Thymus (tissue), 11 donors: ENCODE results near the gene ESPN. TPM values are rescaled to one million over a fixed set of nuclear protein-coding genes. Genes with fewer than 3 reads are reported as not detected.
"Not testable (repeated sequence)": the region's sequence is repeated elsewhere in the genome, so short reads cannot be mapped to it uniquely, and the experiment has no call there.

ENCODE experiments used
- DNase-seq, 9 donors: peaks; one replicate each; pipeline ENCODE4 v3.0.0-alpha.2; 2013; ENCODE audit warnings: low spot score in 9 of 9, low read depth in 6 of 9, missing footprints in 1 of 9
- H3K27ac ChIP-seq, 2 donors: one replicate each; pipeline ENCODE4 v1.5.1; 2013; ENCODE audit warnings: control low read depth in 1 of 2, low read depth in 1 of 2, low read length in 1 of 2, mild to moderate bottlenecking in 1 of 2, moderate library complexity in 1 of 2
- H3K27me3 ChIP-seq, 2 donors: one replicate each; pipeline ENCODE4 v1.5.1; 2013; ENCODE audit warnings: low read length in 1 of 2; ENCODE audit not compliant: control insufficient read depth in 2 of 2, insufficient read depth in 1 of 2
- H3K36me3 ChIP-seq, 2 donors: one replicate each; pipeline ENCODE4 v1.5.1; 2013; ENCODE audit warnings: low read length in 1 of 2, mild to moderate bottlenecking in 1 of 2, moderate library complexity in 1 of 2; ENCODE audit not compliant: control insufficient read depth in 2 of 2, insufficient read depth in 2 of 2
- H3K4me1 ChIP-seq, 2 donors: one replicate each; pipeline ENCODE4 v1.5.1; 2013; ENCODE audit warnings: low read length in 2 of 2; ENCODE audit not compliant: control insufficient read depth in 2 of 2, insufficient read depth in 2 of 2
- H3K4me3 ChIP-seq, 2 donors: one replicate each; pipeline ENCODE4 v1.5.1; 2013; ENCODE audit warnings: low read length in 2 of 2, control low read depth in 1 of 2, mild to moderate bottlenecking in 1 of 2
- H3K9me3 ChIP-seq, 2 donors: one replicate each; pipeline ENCODE4 v1.5.1; 2013; ENCODE audit warnings: low read length in 1 of 2, mild to moderate bottlenecking in 1 of 2; ENCODE audit not compliant: control insufficient read depth in 2 of 2, insufficient read depth in 1 of 2
- WGBS: extraction: QIAGEN DNeasy Blood & Tissue Kit; methylation state at CpG from one replicate; pipeline ENCODE4 v1.1.7; 2013; 5-methylcytosine and 5-hydroxymethylcytosine counted together
- polyA plus RNA-seq: library from polyadenylated mRNA; stranded (reverse); fragments of 200-250 nt; gene quantifications from one replicate; pipeline ENCODE4 v1.2.3, GENCODE V29; 2013
- total RNA-seq: library from RNA; stranded (reverse); fragments of 120-200 nt; gene quantifications from one replicate; pipeline ENCODE4 v1.2.4, GENCODE V29; 2013
- donor health status: healthy.

The ESPN gene
- total and polyA plus RNA-seq, 2 donors, result 1.0 to 11.8 TPM

DNA sequence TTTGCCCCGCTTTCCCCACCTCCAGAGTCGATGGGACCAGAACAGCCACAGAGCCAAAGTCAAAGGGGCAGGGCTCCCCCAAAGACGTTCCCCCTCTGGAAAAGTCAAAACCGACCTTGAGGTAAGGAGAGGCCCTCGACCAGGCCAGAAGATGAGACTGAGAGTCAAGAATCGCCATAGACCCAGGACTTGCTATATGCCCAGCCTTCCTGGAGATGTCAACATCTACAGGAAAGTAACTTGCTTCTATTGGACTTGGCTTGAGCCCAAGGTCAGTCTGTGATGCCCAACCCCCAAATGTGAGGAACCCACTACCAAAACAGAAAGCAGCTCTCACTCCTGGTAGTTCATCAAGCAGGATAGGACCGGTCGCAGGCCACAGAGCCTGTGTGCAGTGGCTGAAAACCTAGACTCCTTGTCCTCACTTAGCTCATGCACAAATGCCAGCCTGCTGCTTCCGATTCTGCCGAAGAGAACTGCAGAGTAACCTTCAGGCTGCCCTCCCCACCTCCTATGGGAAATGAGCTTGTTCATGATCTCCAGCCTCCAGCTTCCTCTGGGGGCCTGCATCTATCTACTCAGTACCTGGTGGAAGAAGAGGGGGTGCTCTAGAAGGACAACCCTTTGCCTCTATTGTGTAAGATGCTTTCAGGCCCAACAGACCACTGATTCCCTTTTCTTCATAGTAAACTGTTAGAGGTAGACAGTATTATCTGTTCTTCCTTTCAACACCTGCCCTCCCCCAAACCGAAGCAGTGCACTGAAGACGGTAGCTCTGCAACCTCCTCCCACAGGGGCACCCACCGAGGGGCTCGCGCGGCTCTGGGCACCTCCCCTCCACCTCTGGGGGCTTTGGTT, 32.4 kb upstream of the ESPN start:
- Histone ChIP-seq H3K9me3 (no peaks in the 10 kb centered on the region), H3K4me1 (peaks cover 11 to 19% of the 10 kb centered on the region in 2 donors), H3K27ac (no peak overlapping the region), H3K36me3 (no peaks in the 10 kb centered on the region), H3K4me3 (peak overlapping the region; percentile 38 to 67), H3K27me3 (no peaks in the 10 kb centered on the region)
- DNase-seq, result peak in 4 of 9 donors; percentile 20 to 43 (median 26)
- 49% methylated on average over 16 of the region's 16 CpGs for WGBS

GRCh38 chr1:6392809-6393399, 31.7 kb upstream of the ESPN start:
- Histone ChIP-seq H3K4me3 (peak overlapping the region; percentile 38 to 67), H3K27ac (no peak overlapping the region), H3K4me1 (peaks cover 11 to 19% of the 10 kb centered on the region in 2 donors), H3K36me3 (no peaks in the 10 kb centered on the region), H3K27me3 (no peaks in the 10 kb centered on the region), H3K9me3 (no peaks in the 10 kb centered on the region)
- WGBS, result 2% methylated on average over 83 of the region's 83 CpGs
- DNase-seq, result peak in 1 of 9 donors; percentile 13

GRCh38 chr1:6393400-6394187, 31.0 kb upstream of the ESPN start, which contains the start of gene ACOT7:
TSS of gene ACOT7 (minus strand) at chr1:6393767. CDS start at chr1:6393399, 368 bp downstream.
- peaks cover 11 to 19% of the 10 kb centered on the region in 2 donors for H3K4me1 ChIP-seq
- H3K27me3 ChIP-seq, result no peaks in the 10 kb centered on the region
- H3K27ac ChIP-seq, result peak within 1 kb of the TSS; percentile 83 to 98
- under 1% methylated on average over 87 of the region's 87 CpGs for WGBS
- H3K4me3 ChIP-seq, result peak within 1 kb of the TSS; percentile 38 to 67
- no peaks in the 10 kb centered on the region for H3K36me3 ChIP-seq
- DNase-seq, result peak; percentile 53 to 94 (median 85)
- no peaks in the 10 kb centered on the region for H3K9me3 ChIP-seq

DNA sequence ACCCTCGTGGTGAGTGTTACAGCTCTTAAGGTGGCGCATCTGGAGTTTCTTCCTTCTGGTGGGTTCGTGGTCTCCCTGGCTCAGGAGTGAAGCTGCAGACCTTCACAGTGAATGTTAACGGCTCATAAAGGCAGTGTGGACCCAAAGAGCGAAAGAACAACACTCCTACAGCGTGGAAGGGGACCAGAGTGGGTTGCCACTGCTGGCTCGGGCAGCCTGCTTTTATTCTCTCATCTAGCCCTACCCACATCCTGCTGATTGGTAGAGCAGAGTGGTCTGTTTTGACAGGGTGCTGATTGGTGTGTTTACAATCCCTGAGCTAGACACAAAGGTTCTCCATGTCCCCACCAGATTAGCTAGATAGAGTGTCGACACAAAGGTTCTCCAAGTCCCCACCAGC, 29.4 kb upstream of the ESPN start:
- not testable (repeated sequence) for H3K27ac ChIP-seq

GRCh38 chr1:6395781-6396244, 28.8 kb upstream of the ESPN start:
- 97% methylated on average over 34 of the region's 34 CpGs for WGBS
- not testable (repeated sequence) for H3K27ac ChIP-seq, H3K27me3 ChIP-seq, H3K36me3 ChIP-seq, H3K4me3 ChIP-seq, DNase-seq, H3K9me3 ChIP-seq
- peaks cover 11 to 19% of the 10 kb centered on the region in 2 donors for H3K4me1 ChIP-seq

More for the DNA sequence above, 29.4 kb upstream of the ESPN start:
- H3K9me3 ChIP-seq, H3K4me3 ChIP-seq, DNase-seq, H3K27me3 ChIP-seq, H3K36me3 ChIP-seq: not testable (repeated sequence)
- H3K4me1 ChIP-seq, result peaks cover 11 to 19% of the 10 kb centered on the region in 2 donors
- WGBS, result 67% methylated on average over 8 of the region's 8 CpGs

- Histone ChIP-seq H3K4me3 (no peak overlapping the region), H3K27ac (no peak overlapping the region), H3K4me1 (peaks cover 8 to 16% of the 10 kb centered on the region in 2 donors), H3K36me3 (no peaks in the 10 kb centered on the region), H3K27me3 (no peaks in the 10 kb centered on the region), H3K9me3 (no peaks in the 10 kb centered on the region)
- DNase-seq, result no peak
Measured at GRCh38 chr1:6396998-6397397, 27.6 kb upstream of the ESPN start.

DNA sequence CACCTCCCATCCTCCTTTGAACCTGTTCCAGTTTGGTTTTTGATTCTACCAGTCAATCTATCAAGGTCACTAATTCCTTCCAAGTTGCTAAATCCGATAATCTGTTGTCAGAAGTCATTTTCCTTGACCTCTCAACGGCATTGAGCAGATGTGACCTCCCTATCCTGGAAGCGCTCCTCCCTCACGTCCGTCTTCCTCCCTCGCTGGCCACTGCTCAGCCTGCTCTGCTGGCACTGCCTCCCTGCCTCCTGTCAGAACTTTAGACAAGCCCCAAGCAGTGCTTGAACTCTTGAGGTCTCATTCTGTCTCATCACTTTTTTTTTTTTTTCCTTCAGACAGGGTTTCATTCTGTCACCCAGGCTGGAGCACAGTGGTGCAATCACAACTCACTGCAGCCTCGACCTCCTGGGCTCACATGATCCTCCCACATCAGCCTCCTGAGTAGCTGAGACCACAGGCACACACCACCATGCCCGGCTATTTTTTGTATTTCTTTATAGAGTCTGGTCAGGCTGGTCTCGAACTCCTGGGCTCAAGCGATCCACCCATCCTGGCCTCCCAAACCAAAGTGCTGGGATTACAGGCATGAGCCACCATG, 26.6 kb upstream of the ESPN start:
- Histone ChIP-seq H3K9me3 (no peaks in the 10 kb centered on the region), H3K36me3 (no peaks in the 10 kb centered on the region), H3K27ac (no peak overlapping the region), H3K4me1 (peaks cover 5 to 9% of the 10 kb centered on the region in 2 donors), H3K4me3 (no peak overlapping the region), H3K27me3 (peaks cover 0 to 3% of the 10 kb centered on the region in 2 donors)
- 94% methylated on average over 10 of the region's 10 CpGs for WGBS
- no peak for DNase-seq

- Histone ChIP-seq H3K4me3 (no peak overlapping the region), H3K27me3 (peaks cover 0 to 3% of the 10 kb centered on the region in 2 donors), H3K9me3 (no peaks in the 10 kb centered on the region), H3K4me1 (peaks cover under 1 to 4% of the 10 kb centered on the region in 2 donors), H3K36me3 (no peaks in the 10 kb centered on the region), H3K27ac (no peak overlapping the region)
- WGBS, result 93% methylated on average over 3 of the region's 3 CpGs
- no peak for DNase-seq
Measured at GRCh38 chr1:6399294-6399693, 25.3 kb upstream of the ESPN start.
